Left ventricle myocardium inferior (tissue), 1 donor: ENCODE results near the gene FARS2. TPM values are rescaled to one million over a fixed set of nuclear protein-coding genes. Genes with fewer than 3 reads are reported as not detected.
"Not testable (repeated sequence)": the region's sequence is repeated elsewhere in the genome, so short reads cannot be mapped to it uniquely, and the experiment has no call there.

Source experiments
- DNase-seq: peaks from one replicate; pipeline ENCODE4 v3.0.0-alpha.2; 2020
- H3K27ac ChIP-seq: fragments of 200-600 bp; replicated peaks from 2 replicates; pipeline ENCODE4 v1.8.0; 2021
- H3K27me3 ChIP-seq: fragments of 200-600 bp; 2 replicates; pipeline ENCODE4 v1.8.0; 2021; ENCODE audit warnings: low read depth
- H3K36me3 ChIP-seq: fragments of 200-600 bp; 2 replicates; pipeline ENCODE4 v1.8.0; 2021
- H3K4me1 ChIP-seq: fragments of 200-600 bp; 2 replicates; pipeline ENCODE4 v1.8.0; 2021
- H3K4me3 ChIP-seq: fragments of 200-600 bp; 2 replicates; pipeline ENCODE4 v1.8.0; 2021; ENCODE audit warnings: mild to moderate bottlenecking, moderate library complexity
- H3K9me3 ChIP-seq: fragments of 200-600 bp; replicated peaks from 2 replicates; pipeline ENCODE4 v1.8.0; 2021
- CTCF ChIP-seq: fragments of 200-600 bp; IDR thresholded peaks from 2 replicates; pipeline ENCODE4 v1.8.0; 2021; ENCODE audit warnings: antibody characterized with exemption, mild to moderate bottlenecking, borderline replicate concordance
- intact Hi-C: fragments of 100-400 bp; cut with micrococcal nuclease; formaldehyde crosslinking; loops from one replicate; pipeline ENCODE4 v1.11.0; 2022
- total RNA-seq: library from RNA; stranded (reverse); fragmentation: NEBNext Ultra II Directional; extraction: Animal tissue kit (Norgen Biotek cat#: 25700); gene quantifications from one replicate; pipeline ENCODE4 v1.2.1, GENCODE V29; 2021
- donor health status: DM: no; HTN: yes; CAD: no; lungs with severe emphysema.

FARS2 gene
- total RNA-seq, 1 donor from 2014 or later, result 16.7 TPM

GRCh38 chr6:5652406-5653137 is 391.3 kb downstream of the FARS2 start:
- no peaks in the 10 kb centered on the region for H3K27me3 ChIP-seq
- intact Hi-C loops, result no loop called here
- no peak for DNase-seq
- peaks cover 2% of the 10 kb centered on the region for H3K36me3 ChIP-seq
- peaks cover 4% of the 10 kb centered on the region for H3K9me3 ChIP-seq
- H3K4me1 ChIP-seq, result peaks cover 25% of the 10 kb centered on the region
- no peak for TF ChIP-seq CTCF
- H3K4me3 ChIP-seq, result no peak overlapping the region
- no peak overlapping the region for H3K27ac ChIP-seq

- peaks cover 2% of the 10 kb centered on the region for H3K36me3 ChIP-seq
- TF ChIP-seq CTCF, result no peak
- peak; percentile 49 for DNase-seq
- peaks cover 4% of the 10 kb centered on the region for H3K9me3 ChIP-seq
- H3K4me1 ChIP-seq, result peaks cover 23% of the 10 kb centered on the region
- no peaks in the 10 kb centered on the region for H3K27me3 ChIP-seq
- peak overlapping the region; percentile 62 for H3K27ac ChIP-seq
- intact Hi-C loops, result no loop called here
- no peak overlapping the region for H3K4me3 ChIP-seq
Measured at GRCh38 chr6:5653801-5654200, 392.5 kb downstream of the FARS2 start.

GRCh38 chr6:5656226-5656625 is 394.9 kb downstream of the FARS2 start:
- TF ChIP-seq CTCF, result no peak
- intact Hi-C loops, result no loop called here
- no peak for DNase-seq
- peaks cover 16% of the 10 kb centered on the region for H3K4me1 ChIP-seq
- no peak overlapping the region for H3K4me3 ChIP-seq
- no peaks in the 10 kb centered on the region for H3K27me3 ChIP-seq
- no peak overlapping the region for H3K27ac ChIP-seq
- peaks cover 4% of the 10 kb centered on the region for H3K9me3 ChIP-seq
- peaks cover 2% of the 10 kb centered on the region for H3K36me3 ChIP-seq

GRCh38 chr6:5656695-5657094 is 395.4 kb downstream of the FARS2 start:
- H3K27ac ChIP-seq, H3K9me3 ChIP-seq, DNase-seq, H3K27me3 ChIP-seq, intact Hi-C loops, H3K36me3 ChIP-seq, H3K4me3 ChIP-seq: not testable (repeated sequence)
- peaks cover 16% of the 10 kb centered on the region for H3K4me1 ChIP-seq

GRCh38 chr6:5657684-5658430 is 396.5 kb downstream of the FARS2 start:
- Histone ChIP-seq H3K4me3 (no peak overlapping the region), H3K4me1 (peaks cover 10% of the 10 kb centered on the region), H3K36me3 (peaks cover 2% of the 10 kb centered on the region), H3K27ac (no peak overlapping the region), H3K27me3 (no peaks in the 10 kb centered on the region), H3K9me3 (peaks cover 4% of the 10 kb centered on the region)
- intact Hi-C loops, result no loop called here
- no peak for TF ChIP-seq CTCF
- DNase-seq, result no peak

- no peaks in the 10 kb centered on the region for H3K4me1 ChIP-seq
- peaks cover 4% of the 10 kb centered on the region for H3K9me3 ChIP-seq
- no peak overlapping the region for H3K27ac ChIP-seq
- H3K36me3 ChIP-seq, result peaks cover 2% of the 10 kb centered on the region
- H3K4me3 ChIP-seq, result no peak overlapping the region
- no peak for TF ChIP-seq CTCF
- intact Hi-C loops, result no loop called here
- no peaks in the 10 kb centered on the region for H3K27me3 ChIP-seq
- no peak for DNase-seq
Measured at GRCh38 chr6:5659467-5659866, 398.2 kb downstream of the FARS2 start.
